Hepatocyte (in vitro differentiated cells): ENCODE measurements around the gene ABCF2. TPM values are rescaled to one million over a fixed set of nuclear protein-coding genes. Genes with fewer than 3 reads are reported as not detected.

Experiments used
- DNase-seq: peaks from one replicate; pipeline ENCODE4 v3.0.0-alpha.2; 2016; ENCODE audit warnings: low spot score
- H2AFZ ChIP-seq: fragments of 200-600 bp; sonication (generic); 2 replicates; pipeline ENCODE4 v1.6.0; 2016; ENCODE audit warnings: antibody characterized with exemption, mild to moderate bottlenecking
- H3K27ac ChIP-seq: fragments of 200-600 bp; sonication (generic); 2 replicates; pipeline ENCODE4 v1.5.1; 2016; ENCODE audit warnings: mild to moderate bottlenecking
- H3K27me3 ChIP-seq: fragments of 200-600 bp; sonication (generic); 2 replicates; pipeline ENCODE4 v1.6.1; 2016
- H3K36me3 ChIP-seq: fragments of 200-600 bp; sonication (generic); replicated peaks from 2 replicates; pipeline ENCODE4 v1.5.1; 2016; ENCODE audit warnings: low read depth; ENCODE audit not compliant: insufficient read depth
- H3K4me1 ChIP-seq: fragments of 200-600 bp; sonication (generic); 2 replicates; pipeline ENCODE4 v1.5.1; 2016; ENCODE audit warnings: mild to moderate bottlenecking, moderate library complexity; ENCODE audit not compliant: insufficient read depth
- H3K4me2 ChIP-seq: fragments of 200-600 bp; sonication (generic); 2 replicates; pipeline ENCODE4 v1.6.0; 2016
- H3K4me3 ChIP-seq: fragments of 200-600 bp; sonication (generic); 2 replicates; pipeline ENCODE4 v1.5.1; 2016; ENCODE audit warnings: mild to moderate bottlenecking
- H3K79me2 ChIP-seq: fragments of 200-600 bp; sonication (generic); 2 replicates; pipeline ENCODE4 v1.6.0; 2017; ENCODE audit warnings: mild to moderate bottlenecking
- H3K9me2 ChIP-seq: fragments of 200-600 bp; sonication (generic); replicated peaks from 2 replicates; pipeline ENCODE4 v1.6.0; 2017; ENCODE audit warnings: mild to moderate bottlenecking; ENCODE audit not compliant: insufficient read depth
- H3K9me3 ChIP-seq: fragments of 200-600 bp; sonication (generic); 2 replicates; pipeline ENCODE4 v1.5.1; 2016; ENCODE audit warnings: low read depth, mild to moderate bottlenecking
- H4K20me1 ChIP-seq: fragments of 200-600 bp; sonication (generic); 2 replicates; pipeline ENCODE4 v1.6.0; 2016; ENCODE audit warnings: mild to moderate bottlenecking; ENCODE audit not compliant: insufficient read depth, poor library complexity, severe bottlenecking
- CTCF ChIP-seq: fragments of 200-600 bp; sonication (generic); IDR thresholded peaks from 2 replicates; pipeline ENCODE4 v1.5.1; 2016; ENCODE audit warnings: antibody characterized with exemption, mild to moderate bottlenecking; ENCODE audit not compliant: poor library complexity
- EZH2 ChIP-seq: fragments of 200-600 bp; sonication (generic); IDR thresholded peaks from 2 replicates; pipeline ENCODE4 v1.6.1; 2016; ENCODE audit warnings: antibody characterized with exemption, mild to moderate bottlenecking, borderline replicate concordance
- EZH2phosphoT487 ChIP-seq: fragments of 200-600 bp; sonication (generic); IDR thresholded peaks from one replicate; pipeline ENCODE4 v1.6.1; 2018; ENCODE audit warnings: antibody characterized with exemption, mild to moderate bottlenecking, low read depth, moderate library complexity; ENCODE audit not compliant: unreplicated experiment, severe bottlenecking
- WGBS: methylation state at CpG from one replicate; pipeline ENCODE4 v1.1.6; 2016; ENCODE audit warnings: low lambda C conversion rate; ENCODE audit errors: missing lambda C conversion rate; 5-methylcytosine and 5-hydroxymethylcytosine counted together
- polyA plus RNA-seq: library from polyadenylated mRNA; unstranded; fragments of >200 nt; fragmentation: Nextera tagmentation; extraction: Ambion mirVana; gene quantifications from 2 replicates; pipeline ENCODE4 v1.2.1, GENCODE V29; 2016
- total RNA-seq: library from RNA; depleted of rRNA; stranded (reverse); fragments of >200 nt; gene quantifications from 2 replicates; pipeline ENCODE4 v1.2.3, GENCODE V29; 2014

ABCF2 gene
- total and polyA plus RNA-seq, 2 experiments from 2014 or later: 25.6 to 35.3 TPM

GRCh38 chr7:151238924-151239836, 12.2 kb upstream of the ABCF2 start:
- DNase-seq: no peak
- Histone ChIP-seq H2AFZ (no peak overlapping the region), H3K79me2 (peaks cover 31% of the 10 kb centered on the region), H3K9me3 (no peaks in the 10 kb centered on the region), H4K20me1 (peaks cover 26% of the 10 kb centered on the region), H3K27me3 (no peaks in the 10 kb centered on the region), H3K36me3 (no peaks in the 10 kb centered on the region), H3K27ac (no peak overlapping the region), H3K4me1 (no peaks in the 10 kb centered on the region), H3K9me2 (no peaks in the 10 kb centered on the region), H3K4me3 (no peak overlapping the region), H3K4me2 (no peak overlapping the region)
- TF ChIP-seq EZH2 (no peak), EZH2phosphoT487 (no peak), CTCF (no peak)
- 94% methylated on average over 25 of the region's 25 CpGs for WGBS

GRCh38 chr7:151238190-151238810, 11.3 kb upstream of the ABCF2 start:
- no peak for TF ChIP-seq EZH2

GRCh38 chr7:151237244-151238189, 10.5 kb upstream of the ABCF2 start:
- no peaks in the 10 kb centered on the region for H3K9me2 ChIP-seq
- no peaks in the 10 kb centered on the region for H3K36me3 ChIP-seq
- peaks cover 34% of the 10 kb centered on the region for H4K20me1 ChIP-seq
- no peak for DNase-seq
- H3K4me3 ChIP-seq: no peak overlapping the region
- peaks cover 47% of the 10 kb centered on the region for H3K79me2 ChIP-seq
- H3K4me2 ChIP-seq: no peak overlapping the region
- TF ChIP-seq EZH2 (no peak), EZH2phosphoT487 (no peak), CTCF (no peak)
- no peaks in the 10 kb centered on the region for H3K27me3 ChIP-seq
- no peak overlapping the region for H2AFZ ChIP-seq
- WGBS: 92% methylated on average over 44 of the region's 44 CpGs
- H3K4me1 ChIP-seq: peaks cover 8% of the 10 kb centered on the region
- H3K27ac ChIP-seq: no peak overlapping the region
- H3K9me3 ChIP-seq: no peaks in the 10 kb centered on the region

More at GRCh38 chr7:151238190-151238810, 11.3 kb upstream of the ABCF2 start:
- DNase-seq: no peak
- 94% methylated on average over 14 of the region's 17 CpGs for WGBS
- Histone ChIP-seq H3K9me3 (no peaks in the 10 kb centered on the region), H3K36me3 (no peaks in the 10 kb centered on the region), H3K4me3 (no peak overlapping the region), H3K4me1 (peaks cover 7% of the 10 kb centered on the region), H3K9me2 (no peaks in the 10 kb centered on the region), H3K4me2 (no peak overlapping the region), H3K27me3 (no peaks in the 10 kb centered on the region), H3K27ac (no peak overlapping the region), H2AFZ (no peak overlapping the region), H3K79me2 (peaks cover 39% of the 10 kb centered on the region), H4K20me1 (peaks cover 31% of the 10 kb centered on the region)
